Activated CD4-positive, alpha-beta T cell treated with anti-CD3 and anti-CD28 coated beads, Interleukin-2, amount 50 U/mL, for 48 hours (primary cell): ENCODE measurements around the gene SLC9A7.

Experiments used
- DNase-seq, 2 experiments: peaks; one replicate each; pipeline ENCODE4 v3.0.0-alpha.2; 2020

The SLC9A7 gene

DNA sequence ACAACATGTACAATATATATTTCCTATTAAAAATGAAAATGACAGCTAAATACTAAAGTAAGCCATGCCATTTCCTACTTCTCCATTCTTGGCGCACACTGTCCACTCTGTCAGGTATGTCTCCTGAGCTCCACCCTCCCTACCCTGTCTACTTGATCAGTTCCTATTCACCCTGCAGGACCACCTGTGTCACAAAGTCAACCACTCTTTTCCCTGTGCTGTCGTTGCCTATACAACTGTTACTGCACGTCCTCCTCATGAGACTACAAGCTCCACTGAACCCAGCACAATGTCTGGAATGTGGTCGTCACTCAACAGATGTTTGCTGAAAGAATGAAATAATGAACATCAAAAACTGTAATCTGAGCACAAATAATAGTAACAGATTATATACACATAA lies 54.9 kb downstream of the SLC9A7 start:
- DNase-seq, result no peak

DNA sequence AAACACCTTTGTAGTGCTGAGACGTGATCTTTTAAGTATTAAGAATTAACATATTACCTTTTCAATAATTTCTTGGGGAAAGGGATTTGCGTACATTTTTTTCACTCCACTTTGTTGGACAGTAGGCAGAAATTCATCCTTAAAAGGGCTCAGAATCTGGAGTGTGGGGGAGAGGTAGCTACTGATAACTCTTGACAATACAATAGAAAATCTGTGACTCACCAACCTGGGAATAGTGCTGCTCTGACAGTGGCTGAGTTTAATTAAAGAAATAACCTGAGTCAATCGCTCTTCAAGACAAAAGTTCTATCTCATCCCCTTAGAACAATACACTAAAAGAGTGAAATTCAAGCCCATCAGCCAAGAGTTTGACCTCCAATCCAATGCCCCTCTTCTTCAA lies 60.2 kb downstream of the SLC9A7 start:
- DNase-seq, result no peak

DNA sequence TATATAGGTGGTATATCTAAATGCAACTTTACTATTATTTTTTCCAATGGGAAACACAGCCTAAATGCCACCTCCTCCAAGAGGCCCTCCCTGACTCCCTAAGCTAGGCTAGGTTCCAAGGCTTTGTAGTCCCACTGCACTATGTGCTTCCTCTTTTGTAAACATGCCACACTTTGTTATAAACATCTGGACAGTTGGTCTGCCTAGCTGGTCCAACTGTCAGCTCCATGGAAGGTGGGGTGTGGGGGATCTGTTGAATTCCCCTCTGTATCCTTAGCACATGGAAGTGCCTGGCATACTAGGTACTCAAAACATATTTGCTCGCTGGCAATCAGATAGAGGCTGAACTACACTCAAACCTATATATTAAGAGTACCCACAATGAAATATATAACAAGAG lies 63.4 kb downstream of the SLC9A7 start:
- DNase-seq, result no peak

DNA sequence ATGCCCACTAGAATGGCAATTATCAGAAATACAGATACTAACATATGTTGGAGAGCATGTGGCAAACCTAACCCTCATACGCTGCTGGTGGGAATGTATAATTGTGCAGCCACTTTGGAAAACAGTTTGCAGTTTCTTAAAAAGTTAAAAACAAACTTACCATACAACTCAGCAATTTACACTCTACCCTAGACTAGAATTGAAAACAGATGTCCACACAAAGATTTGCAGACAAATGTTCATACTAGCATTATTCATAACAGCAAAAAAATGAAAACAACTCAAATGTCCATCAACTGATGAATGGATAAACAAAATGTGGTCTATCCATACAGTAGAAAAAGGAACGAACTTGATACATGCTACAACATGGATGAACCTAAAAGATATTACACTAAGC lies 64.4 kb downstream of the SLC9A7 start:
- DNase-seq, result no peak

DNA sequence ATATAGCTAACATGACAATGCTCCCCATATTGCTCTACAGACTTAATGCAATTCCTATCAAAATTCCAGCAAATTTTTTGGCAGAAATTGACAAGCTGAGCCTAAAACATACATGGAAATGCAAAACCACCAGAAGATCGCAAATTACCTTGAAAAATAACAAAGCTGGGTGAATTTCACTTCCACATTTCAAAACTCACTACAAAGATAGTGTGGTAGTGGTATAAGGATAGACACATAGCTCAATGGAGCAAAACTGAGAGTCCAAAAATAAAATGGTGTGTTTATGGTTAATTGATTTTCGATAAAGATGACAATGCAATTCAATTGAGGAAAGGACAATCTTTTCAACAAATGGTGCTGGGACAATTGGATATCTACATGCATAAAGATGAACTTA lies 65.8 kb downstream of the SLC9A7 start:
- DNase-seq, result no peak

DNA sequence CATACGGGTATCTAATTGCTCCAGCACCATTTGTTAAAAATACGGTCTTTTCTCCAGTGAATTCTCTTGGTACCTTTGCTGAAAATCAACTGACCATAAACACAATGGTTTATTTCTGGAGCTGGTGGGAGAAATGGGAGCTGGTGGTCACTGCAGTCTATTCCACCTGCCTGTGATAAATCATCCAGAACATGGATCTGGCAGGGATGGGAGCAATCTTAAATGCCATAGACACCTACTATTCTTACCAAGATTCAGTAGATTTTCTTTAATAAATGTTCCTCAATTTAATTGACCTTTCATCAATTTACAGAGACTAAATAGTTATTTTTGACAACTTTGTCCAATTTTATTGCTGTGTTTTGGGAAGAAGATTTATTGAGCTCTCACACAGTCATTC lies 68.1 kb downstream of the SLC9A7 start:
- DNase-seq, result no peak

DNA sequence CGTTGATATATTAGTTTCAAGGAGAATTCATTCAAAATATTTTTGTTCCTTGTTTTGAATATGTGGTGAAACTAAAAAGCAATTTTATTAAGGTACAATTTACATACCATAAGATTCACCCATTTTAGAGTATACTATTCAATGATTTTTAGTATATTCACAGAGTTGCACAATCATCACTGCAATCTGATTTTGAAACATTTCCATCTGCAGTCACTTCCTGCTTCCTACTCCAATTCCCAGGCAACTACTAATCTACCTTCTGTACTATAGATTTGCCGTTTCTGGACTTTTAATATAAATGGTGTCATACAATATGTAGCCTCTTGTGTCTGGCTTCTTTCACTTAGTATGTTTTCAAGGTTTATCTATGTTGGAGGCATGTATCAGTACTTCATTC lies 71.3 kb downstream of the SLC9A7 start:
- DNase-seq, result no peak

DNA sequence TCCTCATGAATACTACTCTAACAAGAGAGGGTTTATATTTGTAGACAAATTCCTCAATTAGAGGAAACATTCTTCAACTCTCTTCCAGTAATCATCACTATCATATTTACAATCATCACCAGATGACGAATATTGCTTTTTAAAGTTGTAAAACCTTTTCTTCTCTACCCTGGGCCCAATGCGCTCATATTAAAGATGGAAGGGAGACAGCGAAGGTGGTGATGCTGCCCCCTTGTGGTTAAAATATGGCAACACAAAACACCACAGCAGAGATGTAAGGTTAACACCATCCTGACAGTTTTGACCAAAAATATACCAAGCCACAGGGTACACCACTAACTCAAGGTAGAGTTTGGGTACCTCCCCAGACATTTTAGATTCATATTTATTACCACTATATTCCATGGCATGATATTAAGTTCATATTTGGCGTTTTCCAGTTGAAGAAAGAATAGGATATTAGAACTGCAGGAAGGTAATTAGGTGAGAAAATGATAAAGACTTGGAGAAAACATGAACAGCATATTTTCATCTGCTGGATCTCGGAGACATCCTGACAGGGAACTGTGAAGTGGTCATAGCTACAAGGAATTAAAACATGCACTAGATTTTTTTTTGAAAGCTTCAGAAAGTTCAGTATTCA lies 72.8 kb downstream of the SLC9A7 start:
- DNase-seq, result peak; percentile 14 to 35

DNA sequence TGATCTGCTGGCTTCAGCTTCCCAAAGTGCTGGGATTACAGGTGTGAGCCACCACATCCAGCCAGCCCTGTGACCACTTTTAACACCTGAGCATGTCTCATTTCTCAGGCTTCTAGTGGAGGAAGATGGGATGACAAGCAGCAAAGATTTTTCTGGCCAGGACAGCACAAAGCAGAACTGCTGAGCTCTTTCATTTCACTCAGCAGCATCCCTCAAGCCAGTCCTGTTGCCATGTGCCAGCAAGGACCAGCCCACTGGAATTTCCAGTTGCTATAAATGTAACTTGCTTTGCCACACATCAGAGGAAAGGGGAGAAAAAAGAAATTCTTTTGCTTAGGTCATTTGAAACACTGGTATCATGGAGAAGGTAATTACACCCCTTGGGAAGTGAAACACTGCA lies 75.9 kb downstream of the SLC9A7 start:
- no peak for DNase-seq

DNA sequence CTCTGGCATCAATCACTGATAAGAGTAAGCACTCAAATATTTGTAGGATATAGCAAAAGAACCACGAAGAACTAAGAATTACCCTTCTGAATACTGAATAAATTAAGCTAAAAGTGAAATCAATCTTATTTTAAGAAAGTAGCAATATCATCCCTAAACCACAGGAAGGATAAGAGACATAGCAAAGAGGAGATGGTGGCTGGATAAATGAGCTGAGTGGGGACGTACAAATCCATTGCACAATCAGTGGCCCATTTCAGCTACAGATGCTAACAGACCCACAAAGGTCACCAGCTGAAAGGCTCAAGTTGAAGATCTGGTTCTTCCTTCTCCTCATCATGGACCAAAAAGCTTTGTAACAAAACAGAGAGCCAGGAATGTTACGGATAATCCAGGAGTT lies 77.1 kb downstream of the SLC9A7 start:
- no peak for DNase-seq

DNA sequence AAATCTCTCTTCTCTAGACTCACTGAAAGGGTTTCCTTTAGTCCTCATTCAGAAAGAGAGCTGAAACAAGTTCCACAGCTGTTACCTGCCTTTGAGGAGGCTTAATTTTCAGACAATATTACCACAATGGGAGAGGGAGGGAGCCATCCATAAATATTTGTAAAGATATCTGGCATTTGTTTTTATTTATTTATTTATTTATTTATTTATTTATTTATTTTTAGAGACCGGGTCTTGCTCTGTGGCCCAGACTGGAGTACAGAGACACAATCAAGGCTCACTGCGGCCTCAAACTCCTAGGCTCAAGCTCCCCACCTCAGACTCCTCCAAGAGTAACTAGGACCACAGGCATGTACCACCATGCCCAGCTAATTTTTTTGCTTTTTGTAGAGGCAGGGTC lies 80.7 kb downstream of the SLC9A7 start:
- no peak for DNase-seq

DNA sequence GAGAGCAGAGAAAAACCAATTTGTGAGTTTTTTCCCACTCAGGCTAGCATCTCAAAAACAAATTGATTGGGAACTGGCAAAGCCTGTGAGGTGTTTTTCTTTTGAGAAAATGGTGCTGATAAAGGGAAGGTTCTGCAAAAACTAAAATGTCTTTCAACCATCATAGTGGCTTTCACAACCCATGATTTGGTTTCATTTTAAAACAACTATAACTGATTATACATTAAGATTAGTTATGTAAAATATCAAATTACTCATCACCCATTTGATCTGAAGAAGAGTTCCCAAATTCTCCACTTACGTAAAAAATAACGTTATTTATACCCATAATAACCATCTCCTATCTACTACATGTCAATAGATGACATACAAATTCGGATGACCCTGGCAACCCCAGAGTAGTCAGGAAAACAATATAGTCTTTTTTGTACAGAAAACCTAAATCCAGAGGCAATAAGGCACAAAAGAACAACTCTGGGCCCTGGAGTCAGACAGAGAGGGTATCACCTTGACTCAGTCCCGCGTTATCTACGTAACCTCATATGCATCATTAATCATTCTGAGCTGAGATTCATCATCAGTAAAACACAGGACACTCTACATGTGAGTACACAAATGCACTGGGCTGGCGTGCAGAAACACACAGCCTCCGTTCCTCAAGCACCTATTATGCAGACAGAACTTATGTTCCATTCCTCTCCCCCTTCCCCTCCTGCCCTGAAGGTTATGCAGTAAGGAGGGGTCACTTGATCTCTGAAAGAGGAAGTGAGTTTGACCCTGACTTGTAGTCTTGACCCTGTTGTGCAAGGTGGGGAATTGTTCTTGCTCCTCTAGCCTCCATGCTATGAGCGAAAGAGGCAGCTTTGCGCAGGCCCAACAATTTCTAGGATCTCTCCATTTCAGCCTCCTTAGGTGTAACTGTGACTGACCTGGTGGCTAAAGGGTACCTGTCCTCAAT lies 82.2 kb downstream of the SLC9A7 start:
- DNase-seq, result peak in 1 of 2 experiments; percentile 3

DNA sequence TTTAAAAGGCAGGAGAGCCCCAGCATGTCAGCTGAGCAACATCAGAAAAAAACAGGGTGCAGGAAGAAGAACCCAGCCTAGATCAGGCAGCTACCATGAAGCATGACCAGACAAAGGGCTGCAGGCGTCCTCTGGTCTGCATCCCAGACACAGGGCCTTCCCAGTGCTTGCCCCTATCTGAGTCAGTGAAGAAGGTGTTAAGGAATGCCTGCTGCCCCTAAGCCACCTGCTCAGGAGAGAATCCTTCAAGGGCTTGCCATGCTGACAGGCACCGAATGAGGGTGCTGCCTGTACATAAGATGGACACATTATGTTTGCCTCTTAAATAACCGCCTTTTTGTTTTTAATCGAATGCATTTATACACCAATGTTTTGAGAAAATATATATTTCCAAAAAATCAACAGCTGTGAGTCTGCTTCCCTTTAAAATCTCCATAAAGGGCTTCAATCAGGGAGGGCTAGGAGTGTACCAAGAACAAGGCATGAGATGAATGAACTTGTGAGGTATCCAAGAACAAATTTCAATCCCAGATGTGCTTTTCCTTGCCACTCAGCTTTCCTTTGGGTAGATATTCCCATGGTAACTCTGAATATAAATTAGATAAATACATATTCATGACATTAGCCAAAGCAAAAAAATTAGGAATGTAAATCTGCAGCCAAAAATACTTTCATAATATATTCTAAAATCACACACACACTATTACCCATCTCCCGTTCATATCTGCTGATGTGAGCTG lies 85.1 kb downstream of the SLC9A7 start:
- no peak for DNase-seq

DNA sequence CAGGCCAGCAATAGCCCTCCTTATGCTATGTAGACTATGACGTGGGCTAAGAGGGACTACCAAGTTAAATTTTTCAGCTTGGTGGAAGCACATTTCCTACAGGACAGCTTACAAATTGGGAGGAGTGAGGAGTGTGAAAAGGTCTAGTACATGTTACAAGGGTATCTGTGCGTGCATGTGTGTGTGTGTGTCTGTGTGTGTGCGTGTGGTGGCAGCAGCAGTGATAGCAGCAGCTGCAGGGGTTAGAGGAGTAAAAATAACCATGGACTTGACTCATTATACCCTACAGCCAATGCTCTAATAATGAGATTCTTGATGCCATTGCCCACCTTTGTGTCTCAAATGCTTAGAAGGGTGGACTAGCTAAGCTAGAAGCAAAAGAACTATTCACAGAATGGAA lies 88.6 kb downstream of the SLC9A7 start:
- no peak for DNase-seq

DNA sequence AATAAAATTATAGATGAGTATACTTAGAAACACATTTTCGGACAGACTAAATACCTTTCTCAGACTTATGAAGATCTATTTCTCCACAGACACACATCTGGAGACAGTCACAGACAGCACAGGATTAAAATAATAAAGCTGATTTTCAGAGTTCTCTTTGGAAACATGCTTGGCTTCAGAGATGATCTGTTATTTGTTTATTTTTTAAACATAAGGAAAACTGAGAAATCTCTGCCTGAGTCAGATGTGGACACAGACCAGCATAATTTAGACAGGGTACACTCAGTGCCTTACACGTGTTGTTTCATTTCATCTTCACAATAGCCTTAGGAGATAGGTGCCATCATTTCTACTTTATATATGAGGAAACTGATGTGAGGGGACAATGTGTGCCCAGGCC lies 92.1 kb downstream of the SLC9A7 start:
- DNase-seq, result no peak

DNA sequence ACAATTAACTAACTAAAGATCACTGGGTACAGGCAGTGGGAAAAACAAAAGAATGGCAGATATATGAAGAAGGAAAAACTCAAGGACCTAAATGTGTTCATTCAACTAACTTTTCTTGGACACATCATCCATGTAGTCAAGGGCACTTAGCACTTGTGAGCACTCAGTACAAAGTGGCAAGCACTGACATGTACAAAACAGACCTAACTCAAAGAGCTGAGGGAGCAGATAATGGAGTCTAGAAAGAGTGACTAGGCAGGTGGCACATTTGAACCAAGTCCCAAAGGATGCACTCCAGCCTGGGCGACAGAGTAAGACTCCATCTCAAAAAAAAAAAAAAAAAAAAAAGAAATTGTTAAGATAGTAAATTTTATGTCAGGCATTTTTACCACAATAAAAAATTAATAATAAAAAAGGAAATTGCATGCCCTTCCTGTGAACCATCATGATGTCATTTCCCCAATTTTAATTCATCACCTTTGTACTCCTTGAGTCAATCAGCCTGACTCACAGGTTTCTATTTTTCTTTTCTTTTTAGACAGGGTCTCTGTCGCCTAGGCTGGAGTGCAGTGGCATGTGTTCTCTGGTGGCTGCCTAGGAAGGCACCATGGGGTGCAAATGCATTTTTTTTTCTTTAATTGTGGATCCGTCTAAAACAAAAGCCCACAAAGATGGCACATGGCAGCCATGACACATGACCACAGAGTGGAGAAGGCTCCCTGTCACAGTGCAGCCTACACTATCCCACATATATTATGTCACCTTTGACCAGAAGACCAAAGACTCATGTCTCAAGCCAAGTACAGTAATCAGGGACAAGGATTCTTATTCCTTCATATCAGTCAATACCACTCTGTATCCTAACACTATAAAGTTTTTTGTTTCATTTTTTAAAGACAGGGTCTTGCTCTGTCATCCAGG lies 93.4 kb downstream of the SLC9A7 start:
- no peak for DNase-seq

DNA sequence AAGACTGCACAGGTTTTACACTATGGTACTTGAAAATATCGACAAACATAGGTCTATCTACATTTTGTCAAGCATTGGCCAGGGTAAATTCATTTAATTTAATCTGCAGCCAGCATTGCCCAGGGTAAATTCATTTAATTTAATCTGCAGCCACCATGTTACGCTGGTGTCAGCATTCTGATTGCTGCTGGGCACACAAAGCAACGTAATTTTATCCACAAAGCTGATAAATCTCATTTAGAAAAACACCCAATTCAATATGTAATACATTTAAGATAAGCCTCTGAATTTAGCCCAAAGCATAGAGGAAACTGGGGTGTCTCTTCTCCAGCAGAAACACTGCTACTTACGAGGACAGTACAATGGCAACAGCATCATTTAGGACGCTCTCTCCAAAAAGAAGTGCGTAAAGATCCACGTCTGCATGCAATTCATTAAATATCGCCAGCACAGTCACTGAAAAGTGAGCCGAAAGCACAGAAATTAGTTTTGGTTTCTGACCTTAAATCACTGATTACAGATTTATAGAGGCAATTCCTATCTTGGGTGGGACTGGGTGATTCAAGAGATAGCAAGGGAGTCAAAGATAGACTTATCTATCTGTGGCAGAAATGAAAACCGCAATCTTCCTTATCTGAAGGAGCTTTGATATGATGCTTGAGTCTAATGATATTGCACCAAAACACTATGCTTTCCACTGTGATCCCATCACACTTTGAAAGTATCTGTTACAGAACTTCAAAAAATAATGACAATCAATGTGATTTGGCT lies 96.5 kb downstream of the SLC9A7 start:
- DNase-seq, result no peak

DNA sequence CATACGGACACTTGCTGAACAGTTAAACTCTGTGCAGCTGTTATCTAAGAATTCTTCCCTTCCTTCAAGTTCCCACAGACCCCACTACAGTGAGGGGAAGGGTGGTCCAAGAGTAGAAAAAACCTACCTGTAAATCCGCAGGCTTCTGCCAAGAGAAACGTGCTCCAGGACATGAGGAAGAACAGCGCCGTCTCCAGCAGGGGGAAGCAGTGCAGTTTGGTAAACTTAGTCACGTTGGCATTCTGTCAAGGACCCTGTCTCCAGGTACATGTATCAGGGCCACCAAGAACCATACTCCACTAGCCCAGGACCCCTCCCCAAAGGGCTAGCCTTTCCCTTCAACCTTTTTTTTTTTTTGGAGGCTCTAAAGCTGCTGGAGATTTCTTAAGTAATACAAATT lies 105.4 kb downstream of the SLC9A7 start:
- DNase-seq, result no peak

DNA sequence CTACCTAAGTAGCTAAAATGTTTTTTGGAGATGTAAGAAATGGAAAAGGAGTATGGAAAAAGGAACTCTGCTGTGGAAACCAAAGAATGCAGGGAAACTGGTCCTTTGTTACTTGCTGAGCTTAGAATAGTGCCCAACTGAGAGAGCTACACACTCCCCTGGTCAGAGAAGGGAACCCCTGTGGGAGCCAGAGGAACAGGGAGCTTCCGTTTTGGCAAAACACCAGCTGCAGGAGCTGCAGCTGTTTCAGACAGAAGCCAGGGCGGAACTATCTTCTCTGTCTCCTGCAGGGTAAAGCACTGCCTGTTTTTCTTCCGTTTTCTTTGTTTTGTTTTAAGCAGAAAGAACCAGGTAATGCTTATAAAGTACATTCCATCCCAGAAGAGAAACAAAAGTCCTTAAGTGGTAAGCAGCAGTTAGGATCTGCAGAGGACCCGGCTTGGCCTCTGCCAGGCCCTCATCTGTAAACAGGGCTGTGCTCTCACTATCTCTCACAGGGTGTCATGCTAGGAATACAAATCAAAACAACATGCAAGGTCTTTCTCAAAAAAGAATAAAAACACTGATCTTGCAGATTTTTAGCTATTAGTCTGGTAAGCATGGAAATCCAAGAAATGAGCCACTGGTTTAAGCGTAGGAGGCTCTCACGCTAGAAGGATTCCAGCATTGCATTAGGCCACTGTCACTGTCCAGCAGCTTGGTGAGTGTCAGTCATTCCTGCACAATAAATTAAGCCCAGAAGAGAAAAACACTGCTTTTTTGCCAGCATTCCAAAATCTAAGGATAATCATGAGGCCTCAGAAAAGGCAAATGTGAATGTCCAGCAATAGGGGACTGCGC lies 109.3 kb downstream of the SLC9A7 start:
- no peak for DNase-seq

DNA sequence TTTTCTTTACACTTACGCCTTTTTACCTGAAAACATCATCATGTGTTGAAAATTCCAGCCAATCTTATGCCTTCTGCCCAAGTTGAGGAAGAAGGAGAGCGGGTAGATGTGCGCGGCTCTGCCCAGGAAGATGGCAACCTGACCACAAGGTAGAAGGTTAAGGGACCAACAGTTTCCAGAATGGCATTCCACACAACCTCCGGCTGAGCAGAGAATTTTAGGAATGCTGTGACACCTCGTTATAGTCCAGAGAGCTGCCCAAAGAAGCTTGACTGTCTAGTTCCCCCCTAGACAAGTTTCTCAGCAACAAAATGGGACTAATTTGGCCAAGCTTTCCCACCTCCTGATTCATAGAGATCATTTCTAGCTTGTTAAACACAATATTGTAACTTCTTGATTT lies 110.3 kb downstream of the SLC9A7 start:
- DNase-seq, result no peak

DNA sequence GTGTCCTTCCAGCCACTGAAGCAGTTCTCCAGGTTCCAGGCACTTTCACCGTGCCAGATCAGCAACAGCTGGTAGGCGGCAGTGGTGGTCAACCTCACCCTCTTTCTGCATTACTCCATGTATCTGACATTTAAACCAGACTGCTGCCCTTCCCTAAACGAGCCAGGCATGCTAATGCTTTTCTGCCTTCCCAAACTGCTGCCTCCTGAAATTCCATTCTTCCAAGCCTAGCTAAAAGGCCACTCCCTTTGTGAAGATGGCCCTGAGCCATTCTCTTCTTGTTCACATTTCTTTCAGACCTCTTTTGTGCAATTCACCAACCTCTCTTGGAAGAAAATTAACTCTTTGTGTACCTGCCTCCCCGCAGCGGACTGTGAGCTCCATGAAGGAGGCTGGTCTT lies 111.7 kb downstream of the SLC9A7 start:
- DNase-seq, result no peak
